Breast epithelium (tissue), 4 donors: Measurements from ENCODE around the gene IL3RA. TPM values are rescaled to one million over a fixed set of nuclear protein-coding genes. Genes with fewer than 3 reads are reported as not detected.
A peak's percentile ranks its signal among the peaks of the same experiment; 100 is the strongest.
"Not testable (repeated sequence)": the region's sequence is repeated elsewhere in the genome, so short reads cannot be mapped to it uniquely, and the experiment has no call there.

Experiments
- DNase-seq, 2 donors: peaks; one replicate each; pipeline ENCODE4 v3.0.0-alpha.2; 2019; ENCODE audit warnings: low spot score in 2 of 2
- H3K27ac ChIP-seq, 2 donors: fragments of 200-600 bp; sonication (generic) in 1 of 2; one replicate each; pipeline ENCODE4 v1.5.1; 2016 to 2019; ENCODE audit warnings: mild to moderate bottlenecking in 1 of 2
- H3K27me3 ChIP-seq, 2 donors: fragments of 200-600 bp; sonication (generic) in 1 of 2; one replicate each; pipeline versions ENCODE4 v1.5.1 to v1.6.0; 2017 to 2019; ENCODE audit warnings: control low read depth in 1 of 2, mild to moderate bottlenecking in 1 of 2
- H3K36me3 ChIP-seq: fragments of 200-600 bp; one replicate; pipeline ENCODE4 v1.5.1; 2019
- H3K4me1 ChIP-seq, 2 donors: fragments of 200-600 bp; sonication (generic); one replicate each; pipeline ENCODE4 v1.5.1; 2016 to 2019; ENCODE audit warnings: control low read depth in 1 of 2
- H3K4me3 ChIP-seq, 3 donors: fragments of 200-600 bp; sonication (generic); 1 replicate in 2 of 3; 2 replicates in 1 of 3; pipeline ENCODE4 v1.5.1; 2016 to 2019; ENCODE audit warnings: mild to moderate bottlenecking in 3 of 3, moderate library complexity in 2 of 3
- H3K9me3 ChIP-seq, 2 donors: fragments of 200-600 bp; sonication (generic) in 1 of 2; one replicate each; pipeline ENCODE4 v1.5.1; 2016 to 2019; ENCODE audit warnings: control low read depth in 1 of 2
- POLR2A ChIP-seq: fragments of 450-650 bp; IDR thresholded peaks from one replicate; pipeline ENCODE4 v1.6.1; 2016; ENCODE audit warnings: antibody characterized with exemption, mild to moderate bottlenecking, moderate library complexity
- POLR2AphosphoS5 ChIP-seq, 3 donors: sonication (generic); formaldehyde crosslinking; IDR thresholded peaks; one replicate each; pipeline ENCODE4 v1.6.1; 2017; ENCODE audit warnings: antibody characterized with exemption in 3 of 3
- intact Hi-C: fragments of 100-400 bp; cut with DNase I; formaldehyde crosslinking; loops from one replicate; pipeline ENCODE4 v1.15.1; 2023; ENCODE audit warnings: low total_unique reads
- total RNA-seq, 3 donors: library from RNA; depleted of rRNA; stranded (reverse); fragments of >200 nt; gene quantifications; one replicate each; pipeline ENCODE4 v1.1.0, GENCODE V29; 2016
- TF ChIP-seq, protein P1 (sequence below), 3 donors: fragments of 450-650 bp; IDR thresholded peaks; one replicate each; pipeline ENCODE4 v1.5.1; 2016 to 2017; ENCODE audit warnings: antibody characterized with exemption in 3 of 3, mild to moderate bottlenecking in 3 of 3, moderate library complexity in 3 of 3

IL3RA gene
- total RNA-seq, 3 donors from 2014 or later: 2.9 to 7.5 (median 7.4) TPM

DNA sequence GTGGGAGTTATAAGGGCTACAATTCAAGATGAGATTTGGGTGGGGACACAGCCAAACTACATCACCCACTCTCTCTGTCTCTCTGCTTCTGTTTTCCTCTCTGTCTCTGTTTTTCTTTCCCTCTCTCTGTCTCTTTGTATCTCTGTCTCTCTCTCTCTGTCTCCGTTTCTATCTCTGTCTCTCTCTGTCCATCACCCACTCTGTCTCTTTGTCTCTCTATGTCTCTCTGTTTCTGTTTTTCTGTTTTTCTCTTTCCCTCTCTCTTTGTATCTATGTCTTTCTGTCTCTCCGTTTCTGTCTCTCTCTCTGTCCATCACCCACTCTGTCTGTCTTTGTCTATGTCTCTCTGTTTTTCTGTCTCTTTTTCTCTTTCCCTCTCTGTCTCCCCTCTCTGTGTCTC, 25.3 kb downstream of the IL3RA start:
- H3K36me3 ChIP-seq: peaks cover 10% of the 10 kb centered on the region
- TF ChIP-seq POLR2AphosphoS5 (IDR thresholded peaks at IDR 0.05) (no peak), POLR2A (no peak)
- TF ChIP-seq, protein P1, sequence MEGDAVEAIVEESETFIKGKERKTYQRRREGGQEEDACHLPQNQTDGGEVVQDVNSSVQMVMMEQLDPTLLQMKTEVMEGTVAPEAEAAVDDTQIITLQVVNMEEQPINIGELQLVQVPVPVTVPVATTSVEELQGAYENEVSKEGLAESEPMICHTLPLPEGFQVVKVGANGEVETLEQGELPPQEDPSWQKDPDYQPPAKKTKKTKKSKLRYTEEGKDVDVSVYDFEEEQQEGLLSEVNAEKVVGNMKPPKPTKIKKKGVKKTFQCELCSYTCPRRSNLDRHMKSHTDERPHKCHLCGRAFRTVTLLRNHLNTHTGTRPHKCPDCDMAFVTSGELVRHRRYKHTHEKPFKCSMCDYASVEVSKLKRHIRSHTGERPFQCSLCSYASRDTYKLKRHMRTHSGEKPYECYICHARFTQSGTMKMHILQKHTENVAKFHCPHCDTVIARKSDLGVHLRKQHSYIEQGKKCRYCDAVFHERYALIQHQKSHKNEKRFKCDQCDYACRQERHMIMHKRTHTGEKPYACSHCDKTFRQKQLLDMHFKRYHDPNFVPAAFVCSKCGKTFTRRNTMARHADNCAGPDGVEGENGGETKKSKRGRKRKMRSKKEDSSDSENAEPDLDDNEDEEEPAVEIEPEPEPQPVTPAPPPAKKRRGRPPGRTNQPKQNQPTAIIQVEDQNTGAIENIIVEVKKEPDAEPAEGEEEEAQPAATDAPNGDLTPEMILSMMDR (IDR thresholded peaks at IDR 0.05): no peak
- H3K27ac ChIP-seq: no peak overlapping the region
- H3K4me1 ChIP-seq: no peaks in the 10 kb centered on the region
- H3K9me3 ChIP-seq: peaks cover 10 to 14% of the 10 kb centered on the region in 2 donors
- H3K27me3 ChIP-seq: no peaks in the 10 kb centered on the region
- intact Hi-C loops: no loop called here
- no peak for DNase-seq
- H3K4me3 ChIP-seq: no peak overlapping the region

DNA sequence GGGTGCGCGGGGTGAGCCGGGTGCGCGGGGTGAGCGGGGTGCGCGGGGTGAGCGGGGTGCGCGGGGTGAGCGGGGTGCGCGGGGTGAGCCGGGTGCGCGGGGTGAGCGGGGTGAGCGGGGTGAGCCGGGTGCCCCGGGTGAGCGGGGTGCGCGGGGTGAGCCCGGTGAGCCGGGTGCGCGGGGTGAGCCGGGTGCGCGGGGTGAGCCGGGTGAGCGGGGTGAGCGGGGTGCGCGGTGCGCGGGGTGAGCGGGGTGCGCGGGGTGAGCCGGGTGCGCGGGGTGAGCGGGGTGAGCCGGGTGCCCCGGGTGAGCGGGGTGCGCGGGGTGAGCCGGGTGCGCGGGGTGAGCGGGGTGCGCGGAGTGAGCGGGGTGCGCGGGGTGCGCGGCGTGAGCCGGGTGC, 29.8 kb downstream of the IL3RA start:
- H3K36me3 ChIP-seq, H3K9me3 ChIP-seq, intact Hi-C loops, H3K27me3 ChIP-seq, H3K4me1 ChIP-seq, H3K4me3 ChIP-seq, H3K27ac ChIP-seq, DNase-seq: not testable (repeated sequence)

- Histone ChIP-seq H3K9me3 (no peaks in the 10 kb centered on the region), H3K36me3 (no peaks in the 10 kb centered on the region), H3K4me3 (no peak overlapping the region), H3K4me1 (no peaks in the 10 kb centered on the region), H3K27ac (no peak overlapping the region), H3K27me3 (no peaks in the 10 kb centered on the region)
- TF ChIP-seq POLR2A: no peak
- no peak for DNase-seq
- intact Hi-C loops: no loop called here
Measured at GRCh38 chrX:1368385-1368698, 31.8 kb downstream of the IL3RA start.

DNA sequence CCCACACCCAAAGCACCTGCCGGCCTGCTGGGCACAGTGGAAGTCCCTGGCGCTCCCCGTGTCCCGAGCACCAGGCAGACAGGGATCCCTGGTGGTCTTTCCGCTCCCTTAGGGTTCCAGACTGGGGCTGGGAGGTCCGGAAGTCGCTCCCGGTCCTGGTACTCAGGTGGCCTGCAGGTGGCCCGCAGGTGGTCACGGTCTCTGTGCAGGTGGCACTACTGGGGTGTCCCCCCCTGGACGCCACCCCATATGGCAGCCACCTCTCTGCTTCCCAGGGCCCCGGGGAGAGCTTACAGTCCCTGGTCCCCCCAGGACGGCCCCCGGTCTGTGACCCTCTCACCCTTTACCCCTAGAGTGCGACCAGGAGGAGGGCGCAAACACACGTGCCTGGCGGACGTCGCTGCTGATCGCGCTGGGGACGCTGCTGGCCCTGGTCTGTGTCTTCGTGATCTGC, 41.7 kb downstream of the IL3RA start:
- intact Hi-C loops: no loop called here
- DNase-seq: no peak
- Histone ChIP-seq H3K4me1 (no peaks in the 10 kb centered on the region), H3K36me3 (no peaks in the 10 kb centered on the region), H3K9me3 (no peaks in the 10 kb centered on the region), H3K27ac (no peak overlapping the region), H3K27me3 (no peaks in the 10 kb centered on the region), H3K4me3 (no peak overlapping the region)
- TF ChIP-seq POLR2A (no peak), POLR2AphosphoS5 (IDR thresholded peaks at IDR 0.05) (no peak)
- TF ChIP-seq, protein P1 (IDR thresholded peaks at IDR 0.05): no peak

- Histone ChIP-seq H3K4me1 (no peaks in the 10 kb centered on the region), H3K4me3 (no peak overlapping the region), H3K9me3 (no peaks in the 10 kb centered on the region), H3K27me3 (no peaks in the 10 kb centered on the region), H3K36me3 (no peaks in the 10 kb centered on the region), H3K27ac (no peak overlapping the region)
- DNase-seq: peak in 1 of 2 donors; percentile 40
- TF ChIP-seq, protein P1 (IDR thresholded peaks at IDR 0.05): no peak
- TF ChIP-seq POLR2AphosphoS5 (IDR thresholded peaks at IDR 0.05): no peak
- no peak for TF ChIP-seq POLR2A
- intact Hi-C loops: no loop called here
Measured at GRCh38 chrX:1380672-1381233, 44.2 kb downstream of the IL3RA start.

DNA sequence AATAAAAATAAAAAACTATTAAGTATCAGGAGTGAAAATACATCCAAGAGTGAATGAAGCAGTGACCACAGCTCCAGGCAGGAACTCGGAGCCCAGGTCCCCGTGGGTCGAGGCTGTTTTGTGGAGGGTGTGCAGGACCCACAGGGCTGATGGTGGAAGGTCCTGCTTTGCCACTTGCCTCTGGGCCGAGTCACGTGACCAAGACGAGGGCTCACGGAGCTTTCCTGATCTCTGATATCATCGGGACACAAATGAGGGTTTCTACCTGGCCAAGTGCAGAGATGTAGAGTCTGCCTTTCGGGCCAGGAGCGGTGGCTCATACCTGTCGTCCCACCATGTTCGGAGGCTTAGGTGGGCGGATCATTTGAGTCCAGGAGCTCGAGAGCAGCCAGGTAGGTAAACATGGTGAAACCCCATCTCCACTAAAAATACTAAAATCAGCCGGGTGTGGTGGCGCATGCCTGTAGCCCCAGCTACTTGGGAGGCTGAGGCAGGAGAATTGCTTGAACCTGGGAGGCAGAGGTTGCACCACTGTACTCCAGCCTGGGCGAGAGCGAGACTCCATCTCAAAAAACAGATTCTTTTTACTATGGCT, 48.2 kb downstream of the IL3RA start:
- Histone ChIP-seq H3K4me3 (no peak overlapping the region), H3K4me1 (no peaks in the 10 kb centered on the region), H3K36me3 (no peaks in the 10 kb centered on the region), H3K27ac (no peak overlapping the region), H3K9me3 (no peaks in the 10 kb centered on the region), H3K27me3 (no peaks in the 10 kb centered on the region)
- DNase-seq: no peak
- intact Hi-C loops: no loop called here
- TF ChIP-seq POLR2AphosphoS5 (IDR thresholded peaks at IDR 0.05) (no peak), POLR2A (no peak)
- TF ChIP-seq, protein P1 (IDR thresholded peaks at IDR 0.05): no peak
